Heart right ventricle (tissue), 16 donors: ENCODE data around the gene UPK1A. TPM values are rescaled to one million over a fixed set of nuclear protein-coding genes. Genes with fewer than 3 reads are reported as not detected.

ENCODE experiments used
- ATAC-seq, 8 donors: fragments of 200-7000 bp; cut with Tn5 transposase; one replicate each; pipeline ENCODE4 v1.9.1; 2020; ENCODE audit warnings: mild to moderate bottlenecking in 8 of 8, moderate library complexity in 8 of 8, moderate number of reproducible peaks in 1 of 8
- DNase-seq, 2 donors: peaks; one replicate each; pipeline ENCODE4 v3.0.0-alpha.2; 2020
- H3K27ac ChIP-seq, 10 donors: fragments of 200-600 bp; sonication (generic) in 2 of 10; one replicate each; pipeline versions ENCODE4 v1.5.0 to v1.8.0; 2020 to 2022; ENCODE audit warnings: mild to moderate bottlenecking in 3 of 10
- H3K27me3 ChIP-seq, 7 donors: fragments of 200-600 bp; one replicate each; pipeline ENCODE4 v1.8.0; 2021 to 2022; ENCODE audit warnings: mild to moderate bottlenecking in 2 of 7
- H3K36me3 ChIP-seq, 9 donors: fragments of 200-600 bp; sonication (generic) in 1 of 9; one replicate each; pipeline versions ENCODE4 v1.5.0 to v1.8.0; 2020 to 2022; ENCODE audit warnings: mild to moderate bottlenecking in 2 of 9
- H3K4me1 ChIP-seq, 9 donors: fragments of 200-600 bp; sonication (generic) in 1 of 9; one replicate each; pipeline versions ENCODE4 v1.5.0 to v1.8.0; 2020 to 2022; ENCODE audit warnings: mild to moderate bottlenecking in 4 of 9
- H3K4me3 ChIP-seq, 10 donors: fragments of 200-600 bp; sonication (generic) in 2 of 10; one replicate each; pipeline versions ENCODE4 v1.5.0 to v1.8.0; 2020 to 2022; ENCODE audit warnings: mild to moderate bottlenecking in 7 of 10, moderate library complexity in 2 of 10
- H3K9me3 ChIP-seq, 11 donors: fragments of 200-600 bp in 10 of 11; sonication (generic) in 2 of 11; one replicate each; pipeline versions ENCODE4 v1.5.0 to v1.8.0; 2013 to 2022; ENCODE audit warnings: mild to moderate bottlenecking in 2 of 11, control low read depth in 1 of 11, moderate library complexity in 1 of 11
- CTCF ChIP-seq, 9 donors: fragments of 200-600 bp; sonication (generic) in 2 of 9; IDR thresholded peaks; one replicate each; pipeline versions ENCODE4 v1.5.0 to v1.8.0; 2021 to 2022; ENCODE audit warnings: antibody characterized with exemption in 9 of 9, mild to moderate bottlenecking in 5 of 9, moderate library complexity in 1 of 9
- WGBS, 2 donors: extraction: QIAGEN DNeasy Blood & Tissue Kit; methylation state at CpG; one replicate each; pipeline ENCODE4 v1.1.7; 2013; ENCODE audit warnings: inconsistent platforms in 1 of 2; 5-methylcytosine and 5-hydroxymethylcytosine counted together
- intact Hi-C, 10 donors: fragments of 100-400 bp; cut with DNase I; formaldehyde crosslinking; loops; one replicate each; pipeline versions ENCODE4 v1.11.1 to v1.14.2; 2022
- polyA plus RNA-seq, 2 donors: library from polyadenylated mRNA; stranded (reverse); fragments of 200-250 nt; gene quantifications; one replicate each; pipeline ENCODE4 v1.2.3, GENCODE V29; 2013
- total RNA-seq, 10 donors: library from RNA; stranded (reverse); fragmentation: NEBNext Ultra II Directional in 3 of 10; extraction: Animal tissue kit (Norgen Biotek cat#: 25700) in 3 of 10; gene quantifications; one replicate each; pipeline versions ENCODE4 v1.2.1 to v1.2.4, GENCODE V29; 2021 to 2023
- donor health status: Arrhythmogenic right ventricular cardiomyopathy.
- donor health status: ischemic (EF 13 %, LVEDD 7.1; RV severe dilation, severe dysfunction).
- donor health status: healthy with polysubstance abuse.
- donor health status: DM: no; HTN: yes; CAD: no.
- donor health status: DM: no; HTN: no; CAD: no.
- donor health status: ischemic (EF 25% LVEDD 6.9; RV normal size, moderate dysfunction).
- donor health status: ischemic (EF 25% LVEDD 5.7; RV mildly dilated, moderate dysfunction).
- donor health status: healthy.
- donor health status: DM: yes; HTN: yes; CAD: no.
- donor health status: Ischemic cardiomyopathy.
- donor health status: ischemic (EF 35%, LVEDD 5.7; RV mildly dilated, moderate dysfunction).
- donor health status: nonischemic (EF 11% LVEDD 7.7; RV severe dilation, severe dysfunction).
- donor health status: DM: yes; HTN: yes; CAD: no.
- donor health status: PGD.
- donor health status: ischemic (EF 29% LVEDD 5.4; RV normal size, mild dysfunction).
- donor health status: nonischemic (EF 23%, LVEDD 6.1; RV moderate dilation, normal function).

Gene UPK1A
- total and polyA plus RNA-seq, 12 donors: 0.03 to 0.38 TPM; not detected in 10

GRCh38 chr19:35719402-35720162 is 53.3 kb downstream of the UPK1A start:
- peak overlapping the region in 3 of 10 donors; percentile 23 to 93 (median 23) for H3K27ac ChIP-seq
- H3K9me3 ChIP-seq: no peaks in the 10 kb centered on the region
- no peak for TF ChIP-seq CTCF (IDR thresholded peaks at IDR 0.05)
- peaks cover 6 to 34% (median 27%) of the 10 kb centered on the region in 9 donors for H3K4me1 ChIP-seq
- DNase-seq (no peak), ATAC-seq (no peak)
- no peaks in the 10 kb centered on the region for H3K27me3 ChIP-seq
- WGBS, 2 donors: 84 to 87% methylated on average over 32 of the region's 32 CpGs
- H3K4me3 ChIP-seq: peak overlapping the region in 4 of 10 donors; percentile 68 to 98 (median 84)
- intact Hi-C loops: loop anchor here in 7 of 10 donors (2.0 to 10.0 kb wide), 7 partner anchors 25 to 207 kb away; partner anchors contain the start of genes TMEM147 (in 4 of the 7), DMKN (in 1 of the 7), PSENEN (in 1 of the 7) and U2AF1L4 (in 1 of the 7)
- H3K36me3 ChIP-seq: peaks cover 0 to 52% (median 33%) of the 10 kb centered on the region in 9 donors

GRCh38 chr19:35720163-35720524 is 53.8 kb downstream of the UPK1A start:
- H3K27me3 ChIP-seq: no peaks in the 10 kb centered on the region
- intact Hi-C loops: no loop called here
- 89 to 93% methylated on average over 9 of the region's 9 CpGs for WGBS, 2 donors
- no peaks in the 10 kb centered on the region for H3K9me3 ChIP-seq
- H3K4me1 ChIP-seq: peaks cover 6 to 34% (median 27%) of the 10 kb centered on the region in 9 donors
- DNase-seq: no peak
- H3K27ac ChIP-seq: peak overlapping the region in 2 of 10 donors; percentile 23
- H3K4me3 ChIP-seq: no peak overlapping the region
- H3K36me3 ChIP-seq: peaks cover 0 to 57% (median 39%) of the 10 kb centered on the region in 9 donors
- no peak for ATAC-seq
- TF ChIP-seq CTCF (IDR thresholded peaks at IDR 0.05): no peak

GRCh38 chr19:35720648-35721047 is 54.3 kb downstream of the UPK1A start:
- no peaks in the 10 kb centered on the region for H3K27me3 ChIP-seq
- no peak for ATAC-seq
- H3K9me3 ChIP-seq: no peaks in the 10 kb centered on the region
- DNase-seq: no peak
- intact Hi-C loops: no loop called here
- H3K4me1 ChIP-seq: peaks cover 6 to 29% (median 22%) of the 10 kb centered on the region in 9 donors
- peaks cover 0 to 62% (median 44%) of the 10 kb centered on the region in 9 donors for H3K36me3 ChIP-seq
- WGBS, 2 donors: 80 to 83% methylated on average over 17 of the region's 17 CpGs
- TF ChIP-seq CTCF (IDR thresholded peaks at IDR 0.05): no peak
- no peak overlapping the region for H3K27ac ChIP-seq
- H3K4me3 ChIP-seq: no peak overlapping the region

- DNase-seq: no peak
- intact Hi-C loops: no loop called here
- no peaks in the 10 kb centered on the region for H3K9me3 ChIP-seq
- H3K27ac ChIP-seq: no peak overlapping the region
- peaks cover 4 to 22% (median 16%) of the 10 kb centered on the region in 9 donors for H3K4me1 ChIP-seq
- no peak overlapping the region for H3K4me3 ChIP-seq
- H3K27me3 ChIP-seq: no peaks in the 10 kb centered on the region
- peaks cover 3 to 70% (median 50%) of the 10 kb centered on the region in 9 donors for H3K36me3 ChIP-seq
- no peak for ATAC-seq
- TF ChIP-seq CTCF (IDR thresholded peaks at IDR 0.05): no peak
- 93 to 96% methylated on average over 16 of the region's 16 CpGs for WGBS, 2 donors
Measured at GRCh38 chr19:35721374-35721773, 55.1 kb downstream of the UPK1A start.
